OCI-LY1 (cell line): ENCODE results near the gene IQCB1.

Experiments
- H2AFZ ChIP-seq: fragments of 200-600 bp; sonication (generic), shearing (Covaris generic); 2 replicates; pipeline ENCODE4 v1.6.0; 2014; ENCODE audit warnings: antibody characterized with exemption, mild to moderate bottlenecking, low read length
- H3F3A ChIP-seq: fragments of 200-600 bp; sonication (generic), shearing (Covaris generic); 2 replicates; pipeline ENCODE4 v1.6.0; 2014; ENCODE audit warnings: mild to moderate bottlenecking, antibody characterized with exemption, low read length, moderate library complexity; ENCODE audit not compliant: insufficient read depth
- H3K27ac ChIP-seq: fragments of 200-600 bp; sonication (generic); 2 replicates; pipeline ENCODE4 v1.5.1; 2014; ENCODE audit warnings: low read length, mixed run types, mild to moderate bottlenecking, low read depth; ENCODE audit not compliant: poor library complexity, severe bottlenecking
- H3K27me3 ChIP-seq: fragments of 200-600 bp; sonication (generic); 2 replicates; pipeline ENCODE4 v1.6.0; 2014; ENCODE audit warnings: antibody characterized with exemption, mild to moderate bottlenecking, low read length, moderate library complexity; ENCODE audit not compliant: insufficient read depth
- H3K36me3 ChIP-seq: fragments of 200-600 bp; sonication (generic); 2 replicates; pipeline ENCODE4 v1.6.1; 2014; ENCODE audit warnings: mild to moderate bottlenecking, antibody characterized with exemption, low read length, moderate library complexity, mixed read lengths; ENCODE audit not compliant: insufficient read depth
- H3K4me1 ChIP-seq: fragments of 200-600 bp; sonication (generic); 2 replicates; pipeline ENCODE4 v1.5.1; 2014; ENCODE audit warnings: mild to moderate bottlenecking, low read length, moderate library complexity; ENCODE audit not compliant: insufficient read depth, severe bottlenecking
- H3K4me2 ChIP-seq: fragments of 200-600 bp; sonication (generic), shearing (Covaris generic); 2 replicates; pipeline ENCODE4 v1.6.1; 2014; ENCODE audit warnings: low read length
- H3K4me3 ChIP-seq: fragments of 200-600 bp; sonication (generic); 2 replicates; pipeline ENCODE4 v1.5.1; 2014; ENCODE audit warnings: low read length, low read depth, mild to moderate bottlenecking, mixed read lengths; ENCODE audit not compliant: poor library complexity, severe bottlenecking
- H3K79me2 ChIP-seq: fragments of 200-600 bp; shearing (Covaris generic); 2 replicates; pipeline ENCODE4 v1.6.1; 2016; ENCODE audit warnings: mixed run types, low read length, mixed read lengths; ENCODE audit not compliant: insufficient read depth
- H3K9ac ChIP-seq: fragments of 200-600 bp; sonication (generic), shearing (Covaris generic); 2 replicates; pipeline ENCODE4 v1.6.1; 2014; ENCODE audit warnings: mild to moderate bottlenecking, low read length, mixed read lengths
- H3K9me2 ChIP-seq: fragments of 200-600 bp; sonication (generic), shearing (Covaris generic); 2 replicates; pipeline ENCODE4 v1.6.1; 2014; ENCODE audit warnings: low read depth, mild to moderate bottlenecking, low read length, mixed read lengths
- H3K9me3 ChIP-seq: fragments of 200-600 bp; shearing (Covaris generic); 2 replicates; pipeline ENCODE4 v1.6.1; 2014; ENCODE audit warnings: low read length, mixed read lengths
- H4K20me1 ChIP-seq: fragments of 200-600 bp; sonication (generic), shearing (Covaris generic); 2 replicates; pipeline ENCODE4 v1.6.0; 2016; ENCODE audit warnings: mild to moderate bottlenecking, low read length; ENCODE audit not compliant: insufficient read depth
- CTCF ChIP-seq: fragments of 200-600 bp; sonication (generic), shearing (Covaris generic); IDR thresholded peaks from 2 replicates; pipeline ENCODE4 v1.5.1; 2017; ENCODE audit warnings: mild to moderate bottlenecking, antibody characterized with exemption, low read length, moderate library complexity, mixed read lengths
- EZH2 ChIP-seq: fragments of 200-600 bp; sonication (generic), shearing (Covaris generic); IDR thresholded peaks from 2 replicates; pipeline ENCODE4 v1.8.0; 2017; ENCODE audit warnings: borderline replicate concordance, mixed run types, mild to moderate bottlenecking, antibody characterized with exemption, low read length, moderate library complexity, mixed read lengths

Gene IQCB1

GRCh38 chr3:121834157-121834670 is 646 bp downstream of the IQCB1 start:
- Histone ChIP-seq H4K20me1 (no peaks in the 10 kb centered on the region), H3F3A (no peaks in the 10 kb centered on the region), H3K9me3 (no peaks in the 10 kb centered on the region), H3K27ac (peak overlapping the region; percentile 48), H3K9me2 (no peaks in the 10 kb centered on the region), H2AFZ (no peak overlapping the region), H3K36me3 (peaks cover 48% of the 10 kb centered on the region), H3K79me2 (peaks cover 55% of the 10 kb centered on the region), H3K27me3 (no peaks in the 10 kb centered on the region), H3K4me2 (peak overlapping the region; percentile 95), H3K4me1 (peaks cover 35% of the 10 kb centered on the region), H3K9ac (peak overlapping the region; percentile 89), H3K4me3 (peak overlapping the region; percentile 82)
- TF ChIP-seq EZH2 (no peak), CTCF (no peak)

- Histone ChIP-seq H3K79me2 (0 out of 2 replicates have a peak, but pooled peaks cover 8% of the 10 kb centered on the region), H4K20me1 (no peaks in the 10 kb centered on the region), H3K9me2 (no peaks in the 10 kb centered on the region), H3F3A (no peaks in the 10 kb centered on the region), H3K4me1 (no peaks in the 10 kb centered on the region), H3K27ac (no peak overlapping the region), H3K4me3 (no peak overlapping the region), H3K36me3 (peaks cover 84% of the 10 kb centered on the region), H2AFZ (no peak overlapping the region), H3K9me3 (peaks cover 4% of the 10 kb centered on the region; the same call in 1 of the 2 replicates), H3K9ac (no peak overlapping the region), H3K4me2 (no peak overlapping the region), H3K27me3 (no peaks in the 10 kb centered on the region)
- TF ChIP-seq CTCF, result no peak
- TF ChIP-seq EZH2, result no peak
Measured at GRCh38 chr3:121822973-121823372, 11.9 kb downstream of the IQCB1 start.

- Histone ChIP-seq H3K27ac (no peak overlapping the region), H3F3A (no peaks in the 10 kb centered on the region), H3K36me3 (peaks cover 83% of the 10 kb centered on the region), H3K4me1 (no peaks in the 10 kb centered on the region), H3K9me3 (peaks cover 4% of the 10 kb centered on the region), H3K9ac (no peak overlapping the region), H3K9me2 (no peaks in the 10 kb centered on the region), H4K20me1 (no peaks in the 10 kb centered on the region), H2AFZ (no peak overlapping the region), H3K79me2 (peaks cover 13% of the 10 kb centered on the region; the same call in 1 of the 2 replicates), H3K27me3 (no peaks in the 10 kb centered on the region), H3K4me2 (no peak overlapping the region), H3K4me3 (no peak overlapping the region)
- TF ChIP-seq CTCF (no peak), EZH2 (no peak)
Measured at GRCh38 chr3:121821421-121822199, 13.2 kb downstream of the IQCB1 start.
